HEK293T (cell line): ENCODE measurements around the gene PSMD4.

ENCODE experiments used
- CTCF ChIA-PET: fragments of 350-600 bp; formaldehyde crosslinking; extraction: SDS; loops from one replicate; lab custom pipeline; 2021; ENCODE audit warnings: antibody characterized with exemption, inconsistent platforms; lab: Yijun Ruan, JAX
- POLR2A ChIA-PET: fragments of 350-600 bp; formaldehyde crosslinking; extraction: SDS; loops from one replicate; lab custom pipeline; 2020; ENCODE audit warnings: antibody characterized with exemption, inconsistent platforms; lab: Yijun Ruan, JAX
- DNase-seq: peaks from one replicate; pipeline ENCODE4 v3.0.0; 2012; ENCODE audit warnings: mixed read lengths; ENCODE audit errors: extremely low spot score
- ARNT ChIP-seq: fragments of 450-650 bp; IDR thresholded peaks from 2 replicates; pipeline ENCODE4 v1.6.1; 2017; ENCODE audit warnings: mild to moderate bottlenecking
- BHLHE40 ChIP-seq: fragments of 450-650 bp; IDR thresholded peaks from 2 replicates; pipeline ENCODE4 v1.6.1; 2016; ENCODE audit warnings: mild to moderate bottlenecking, moderate library complexity, borderline replicate concordance
- CTBP1 ChIP-seq: fragments of 450-650 bp; IDR thresholded peaks from 2 replicates; pipeline ENCODE4 v1.6.1; 2016; ENCODE audit warnings: borderline replicate concordance
- ELF4 ChIP-seq: fragments of 450-650 bp; IDR thresholded peaks from 2 replicates; pipeline ENCODE4 v1.6.1; 2017; ENCODE audit warnings: antibody characterized with exemption
- FOXA1 ChIP-seq: fragments of 450-650 bp; IDR thresholded peaks from 2 replicates; pipeline ENCODE4 v1.6.1; 2016; ENCODE audit warnings: mild to moderate bottlenecking
- FOXK2 ChIP-seq: fragments of 450-650 bp; IDR thresholded peaks from 2 replicates; pipeline ENCODE4 v1.6.1; 2016; ENCODE audit warnings: mild to moderate bottlenecking
- FOXM1 ChIP-seq: fragments of 450-650 bp; IDR thresholded peaks from 2 replicates; pipeline ENCODE4 v1.6.1; 2017; ENCODE audit warnings: mild to moderate bottlenecking, borderline replicate concordance
- HDGF ChIP-seq: fragments of 450-650 bp; IDR thresholded peaks from 2 replicates; pipeline ENCODE4 v1.6.1; 2017; ENCODE audit warnings: antibody characterized with exemption, borderline replicate concordance
- L3MBTL2 ChIP-seq: fragments of 450-650 bp; conservative IDR thresholded peaks from 2 replicates; pipeline ENCODE4 v1.6.1; 2016; ENCODE audit warnings: mild to moderate bottlenecking
- LEF1 ChIP-seq: fragments of 450-650 bp; IDR thresholded peaks from 2 replicates; pipeline ENCODE4 v1.6.1; 2017; ENCODE audit warnings: mild to moderate bottlenecking, borderline replicate concordance
- NFRKB ChIP-seq: fragments of 450-650 bp; IDR thresholded peaks from 2 replicates; pipeline ENCODE4 v1.6.1; 2016; ENCODE audit warnings: mild to moderate bottlenecking, moderate library complexity
- SP1 ChIP-seq: fragments of 450-650 bp; IDR thresholded peaks from 2 replicates; pipeline ENCODE4 v1.6.1; 2017
- SUZ12 ChIP-seq: fragments of 450-650 bp; IDR thresholded peaks from 2 replicates; pipeline ENCODE4 v1.6.1; 2016; ENCODE audit warnings: mild to moderate bottlenecking
- TARDBP ChIP-seq: fragments of 450-650 bp; IDR thresholded peaks from 2 replicates; pipeline ENCODE4 v1.6.1; 2016
- ZNF384 ChIP-seq: fragments of 450-650 bp; IDR thresholded peaks from 2 replicates; pipeline ENCODE4 v1.6.1; 2016
- TF ChIP-seq, protein P1 (sequence below): fragments of 450-650 bp; IDR thresholded peaks from 2 replicates; pipeline ENCODE4 v1.6.1; 2016

The PSMD4 gene

GRCh38 chr1:151312411-151312810 lies 57.9 kb downstream of the PSMD4 start:
- POLR2A ChIA-PET: interaction anchor here (1.0 to 10.0 kb wide), 5 partner anchors 12 to 87 kb away, joined by 3 to 89 read pairs (median 5); partner anchors contain the start of genes PI4KB, PSMB4 and ZNF687
- no peak for TF ChIP-seq ZNF384
- TF ChIP-seq NFRKB: no peak
- no peak for TF ChIP-seq L3MBTL2
- TF ChIP-seq BHLHE40: no peak
- no peak for TF ChIP-seq FOXA1
- no peak for TF ChIP-seq FOXM1
- no peak for TF ChIP-seq SUZ12
- TF ChIP-seq CTBP1: no peak
- TF ChIP-seq ELF4: no peak
- TF ChIP-seq ARNT: no peak
- no peak for TF ChIP-seq SP1
- TF ChIP-seq LEF1: no peak
- TF ChIP-seq TARDBP: no peak
- TF ChIP-seq, protein P1, sequence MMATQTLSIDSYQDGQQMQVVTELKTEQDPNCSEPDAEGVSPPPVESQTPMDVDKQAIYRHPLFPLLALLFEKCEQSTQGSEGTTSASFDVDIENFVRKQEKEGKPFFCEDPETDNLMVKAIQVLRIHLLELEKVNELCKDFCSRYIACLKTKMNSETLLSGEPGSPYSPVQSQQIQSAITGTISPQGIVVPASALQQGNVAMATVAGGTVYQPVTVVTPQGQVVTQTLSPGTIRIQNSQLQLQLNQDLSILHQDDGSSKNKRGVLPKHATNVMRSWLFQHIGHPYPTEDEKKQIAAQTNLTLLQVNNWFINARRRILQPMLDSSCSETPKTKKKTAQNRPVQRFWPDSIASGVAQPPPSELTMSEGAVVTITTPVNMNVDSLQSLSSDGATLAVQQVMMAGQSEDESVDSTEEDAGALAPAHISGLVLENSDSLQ: no peak
- TF ChIP-seq FOXK2: no peak
- no peak for TF ChIP-seq HDGF
- CTCF ChIA-PET: interaction anchor here (0.9 to 3.2 kb wide), 3 partner anchors 11 to 281 kb away, joined by 3 to 27 read pairs (median 3); no protein-coding TSS in a partner anchor
- no peak for DNase-seq

GRCh38 chr1:151312826-151313225 lies 58.3 kb downstream of the PSMD4 start:
- TF ChIP-seq FOXM1: no peak
- no peak for TF ChIP-seq L3MBTL2
- TF ChIP-seq, protein P1: no peak
- TF ChIP-seq ELF4: no peak
- TF ChIP-seq CTBP1: no peak
- TF ChIP-seq TARDBP: no peak
- CTCF ChIA-PET: interaction anchor here (0.9 to 1.9 kb wide), 3 partner anchors 12 to 101 kb away, joined by 3 to 9 read pairs (median 5); no protein-coding TSS in a partner anchor
- POLR2A ChIA-PET: interaction anchor here (1.0 to 10.0 kb wide), 5 partner anchors 12 to 87 kb away, joined by 3 to 89 read pairs (median 5); partner anchors contain the start of genes PI4KB, PSMB4 and ZNF687
- no peak for DNase-seq

GRCh38 chr1:151313501-151313900 lies 59.0 kb downstream of the PSMD4 start:
- TF ChIP-seq FOXA1 (no peak), HDGF (no peak)
- POLR2A ChIA-PET: interaction anchor here (0.7 to 10.0 kb wide), 5 partner anchors 11 to 86 kb away, joined by 3 to 89 read pairs (median 4); partner anchors contain the start of genes PI4KB and PSMB4
- no peak for DNase-seq
- CTCF ChIA-PET: interaction anchor here (1.7 to 1.9 kb wide), 2 partner anchors 12 to 27 kb away, joined by 5 to 9 read pairs; no protein-coding TSS in a partner anchor

- ChIA-PET CTCF (interaction anchor here (1.7 to 1.9 kb wide), 2 partner anchors 13 to 26 kb away, joined by 5 to 9 read pairs; no protein-coding TSS in a partner anchor), POLR2A (interaction anchor here (2.0 to 10.0 kb wide), 2 partner anchors 13 to 26 kb away, joined by 5 to 89 read pairs; partner anchors contain the start of gene PI4KB)
- TF ChIP-seq ARNT (no peak), HDGF (no peak), FOXK2 (no peak)
- TF ChIP-seq, protein P1: no peak
- no peak for DNase-seq
Observed at GRCh38 chr1:151314137-151314875, 59.8 kb downstream of the PSMD4 start.

GRCh38 chr1:151315565-151316235 lies 61.2 kb downstream of the PSMD4 start:
- no peak for DNase-seq
- CTCF ChIA-PET: no interaction called here
- POLR2A ChIA-PET: interaction anchor here (10.0 kb wide), 1 partner anchor 11 kb away, joined by 89 read pairs; the partner anchor contains the start of gene PI4KB
- no peak for TF ChIP-seq HDGF
- TF ChIP-seq L3MBTL2: no peak
- no peak for TF ChIP-seq CTBP1
- TF ChIP-seq FOXK2: no peak
- no peak for TF ChIP-seq NFRKB
- TF ChIP-seq FOXM1: no peak
- TF ChIP-seq SUZ12: no peak
- no peak for TF ChIP-seq FOXA1
- TF ChIP-seq SP1: no peak
- TF ChIP-seq ARNT: no peak
- no peak for TF ChIP-seq TARDBP
- TF ChIP-seq ZNF384: no peak
- TF ChIP-seq BHLHE40: no peak
- TF ChIP-seq ELF4: no peak
- TF ChIP-seq, protein P1: no peak
- no peak for TF ChIP-seq LEF1
